GM12892 (cell line): ENCODE measurements around the gene STK11IP.

Experiments used
- POLR2A ChIP-seq: IDR thresholded peaks from 2 replicates; pipeline ENCODE4 v1.6.1; 2011; ENCODE audit warnings: low read depth, low read length, control low read depth
- POLR2AphosphoS5 ChIP-seq: IDR thresholded peaks from 2 replicates; pipeline ENCODE4 v1.6.1; 2011; ENCODE audit warnings: low read depth, low read length, control low read depth
- TAF1 ChIP-seq: IDR thresholded peaks from 2 replicates; pipeline ENCODE4 v1.6.1; 2011; ENCODE audit warnings: low read depth, mild to moderate bottlenecking, control low read depth, low read length, borderline replicate concordance

DNA sequence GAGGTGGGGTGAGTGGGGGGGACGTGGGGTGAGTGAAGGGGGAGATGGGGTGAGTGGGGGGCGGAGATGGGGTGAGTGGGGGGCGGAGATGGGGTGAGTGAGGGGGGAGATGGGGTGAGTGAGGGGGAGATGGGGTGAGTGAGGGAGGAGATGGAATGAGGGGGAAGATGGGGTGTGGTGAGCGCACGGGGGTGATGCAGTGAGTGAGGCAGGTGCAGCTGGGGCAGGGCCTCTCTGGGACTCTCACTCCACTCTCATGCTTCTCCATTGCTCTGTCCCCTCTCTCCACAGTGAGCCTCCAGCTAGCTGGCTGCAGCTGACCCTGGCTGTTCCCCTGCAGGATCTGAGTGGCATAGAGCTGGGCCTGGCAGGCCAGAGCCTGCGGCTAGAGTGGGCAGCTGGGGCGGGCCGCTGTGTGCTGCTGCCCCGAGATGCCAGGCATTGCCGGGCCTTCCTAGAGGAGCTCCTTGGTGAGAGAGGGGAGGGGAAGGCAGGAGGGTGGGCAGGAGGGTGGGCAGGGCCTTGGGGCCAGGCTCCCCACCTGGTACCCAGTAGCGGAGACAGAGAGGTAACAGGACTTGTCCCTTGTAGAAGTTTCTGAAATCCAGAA lies 15.9 kb downstream of the STK11IP start:
- TF ChIP-seq POLR2A (no peak), POLR2AphosphoS5 (no peak), TAF1 (no peak)
